Neural progenitor cell (in vitro differentiated cells): ENCODE measurements around the gene PEX7. TPM values are rescaled to one million over a fixed set of nuclear protein-coding genes. Genes with fewer than 3 reads are reported as not detected.
A peak's percentile ranks its signal among the peaks of the same experiment; 100 is the strongest.

Experiments used
- DNase-seq: peaks from one replicate; pipeline ENCODE4 v3.0.0-alpha.2; 2016; ENCODE audit warnings: low spot score
- H2AFZ ChIP-seq: fragments of 200-600 bp; sonication (generic); replicated peaks from 2 replicates; pipeline ENCODE4 v1.6.1; 2016; ENCODE audit warnings: antibody characterized with exemption
- H3F3A ChIP-seq: fragments of 200-600 bp; sonication (generic); 2 replicates; pipeline ENCODE4 v1.6.1; 2016; ENCODE audit warnings: antibody characterized with exemption, low read depth
- H3K27ac ChIP-seq: fragments of 200-600 bp; sonication (generic); 2 replicates; pipeline ENCODE4 v1.5.1; 2016; ENCODE audit warnings: mild to moderate bottlenecking
- H3K27me3 ChIP-seq: fragments of 200-600 bp; sonication (generic); 2 replicates; pipeline ENCODE4 v1.6.1; 2016; ENCODE audit warnings: mild to moderate bottlenecking, moderate library complexity
- H3K36me3 ChIP-seq: fragments of 200-600 bp; sonication (generic); 2 replicates; pipeline ENCODE4 v1.5.1; 2016
- H3K4me1 ChIP-seq: fragments of 200-600 bp; sonication (generic); 2 replicates; pipeline ENCODE4 v1.6.1; 2016; ENCODE audit warnings: mixed run types
- H3K4me2 ChIP-seq: fragments of 200-600 bp; sonication (generic); 2 replicates; pipeline ENCODE4 v1.6.1; 2016
- H3K4me3 ChIP-seq: fragments of 200-600 bp; sonication (generic); 2 replicates; pipeline ENCODE4 v1.5.1; 2016
- H3K79me2 ChIP-seq: fragments of 200-600 bp; sonication (generic); 2 replicates; pipeline ENCODE4 v1.6.1; 2016; ENCODE audit warnings: low read depth
- H3K9ac ChIP-seq: fragments of 200-600 bp; sonication (generic); 2 replicates; pipeline ENCODE4 v1.6.1; 2016
- H3K9me3 ChIP-seq: fragments of 200-600 bp; sonication (generic); 2 replicates; pipeline ENCODE4 v1.5.1; 2016; ENCODE audit warnings: low read depth
- H4K20me1 ChIP-seq: fragments of 200-600 bp; sonication (generic); 2 replicates; pipeline ENCODE4 v1.6.1; 2016; ENCODE audit warnings: low read depth
- H3K27ac Mint-ChIP-seq: 3 replicates; pipeline ENCODE4 v1.8.0; 2021; ENCODE audit warnings: mixed read lengths
- H3K27me3 Mint-ChIP-seq: 2 replicates; pipeline ENCODE4 v1.8.0; 2022; ENCODE audit warnings: low read depth, mild to moderate bottlenecking, inconsistent platforms, moderate library complexity, mixed read lengths; ENCODE audit not compliant: insufficient read depth
- H3K36me3 Mint-ChIP-seq: 3 replicates; pipeline ENCODE4 v1.8.0; 2021; ENCODE audit warnings: mixed read lengths
- H3K4me1 Mint-ChIP-seq: 3 replicates; pipeline ENCODE4 v1.8.0; 2021; ENCODE audit warnings: mixed read lengths
- H3K4me3 Mint-ChIP-seq: 3 replicates; pipeline ENCODE4 v1.8.0; 2021; ENCODE audit warnings: mild to moderate bottlenecking, moderate library complexity, mixed read lengths
- H3K9me3 Mint-ChIP-seq: 3 replicates; pipeline ENCODE4 v1.8.0; 2020; ENCODE audit warnings: mixed read lengths
- CTCF ChIP-seq: fragments of 200-600 bp; sonication (generic); IDR thresholded peaks from 2 replicates; pipeline ENCODE4 v1.5.1; 2017; ENCODE audit warnings: antibody characterized with exemption, mild to moderate bottlenecking
- EZH2 ChIP-seq: fragments of 200-600 bp; sonication (generic); IDR thresholded peaks from 2 replicates; pipeline ENCODE4 v1.6.1; 2017; ENCODE audit warnings: antibody characterized with exemption, mild to moderate bottlenecking, moderate library complexity
- EZH2phosphoT487 ChIP-seq: fragments of 200-600 bp; sonication (generic); IDR thresholded peaks from 2 replicates; pipeline ENCODE4 v1.6.1; 2017; ENCODE audit warnings: antibody characterized with exemption
- total RNA-seq: library from RNA; depleted of rRNA; stranded (reverse); fragments of >200 nt; gene quantifications from 2 replicates; pipeline ENCODE4 v1.2.3, GENCODE V29; 2015; ENCODE audit warnings: low replicate concordance

PEX7 gene
- total RNA-seq, 1 donor from 2014 or later = 16.9 TPM

DNA sequence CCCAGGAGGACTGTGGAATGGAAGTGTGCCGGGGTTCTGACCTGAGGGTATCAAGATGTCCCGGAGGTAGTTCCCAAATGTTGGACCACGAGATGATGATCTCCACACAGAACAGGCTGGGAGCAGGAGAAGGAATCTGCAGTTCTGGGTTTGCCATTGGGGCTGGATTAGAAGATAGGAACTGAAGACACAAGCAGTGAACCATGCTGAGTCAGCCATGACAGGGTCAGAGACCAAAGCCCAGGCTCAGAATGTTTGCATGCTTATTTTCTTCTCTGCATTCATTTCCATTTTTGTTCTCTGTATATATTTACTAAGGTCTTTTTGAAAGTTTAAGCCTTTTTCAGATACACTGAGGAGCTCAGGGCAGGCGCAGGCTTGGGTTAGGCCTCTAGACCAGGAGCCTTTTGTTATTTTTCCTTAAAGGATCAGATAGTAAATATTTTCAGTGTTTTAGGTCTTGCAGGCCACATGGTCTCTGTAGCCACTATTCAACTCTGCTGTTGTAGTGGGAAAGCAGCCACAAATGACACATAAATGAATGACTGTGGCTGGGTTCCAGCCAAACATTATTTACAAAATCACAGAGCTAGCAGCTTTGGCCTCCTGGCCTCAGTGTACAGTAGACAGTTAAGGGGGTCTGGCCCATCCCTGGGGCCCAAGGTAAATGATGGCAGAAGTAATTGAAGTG is 128.2 kb downstream of the PEX7 start:
- H4K20me1 ChIP-seq = no peaks in the 10 kb centered on the region
- H3K36me3 Mint-ChIP-seq = no peaks in the 10 kb centered on the region
- H3K4me3 Mint-ChIP-seq = no peak overlapping the region
- H3K79me2 ChIP-seq = no peaks in the 10 kb centered on the region
- peaks cover 3% of the 10 kb centered on the region for H3K27me3 Mint-ChIP-seq
- peaks cover 15% of the 10 kb centered on the region for H3K4me1 ChIP-seq
- H3K36me3 ChIP-seq = no peaks in the 10 kb centered on the region
- H3K9me3 ChIP-seq = no peaks in the 10 kb centered on the region
- no peak overlapping the region for H3K27ac ChIP-seq
- TF ChIP-seq EZH2phosphoT487 (no peak), CTCF (no peak), EZH2 (no peak)
- H3K9ac ChIP-seq = no peak overlapping the region
- H2AFZ ChIP-seq = peak overlapping the region; percentile 26
- no peak overlapping the region for H3K27ac Mint-ChIP-seq
- H3K4me2 ChIP-seq = no peak overlapping the region
- H3F3A ChIP-seq = no peaks in the 10 kb centered on the region
- peaks cover 5% of the 10 kb centered on the region for H3K9me3 Mint-ChIP-seq
- DNase-seq = no peak
- H3K27me3 ChIP-seq = no peaks in the 10 kb centered on the region
- H3K4me3 ChIP-seq = no peak overlapping the region
- peaks cover 9% of the 10 kb centered on the region for H3K4me1 Mint-ChIP-seq

- Histone ChIP-seq H3K27ac (no peak overlapping the region), H3K79me2 (no peaks in the 10 kb centered on the region), H3K4me1 (peaks cover 10% of the 10 kb centered on the region), H3K36me3 (no peaks in the 10 kb centered on the region), H3K9ac (no peak overlapping the region), H3K4me3 (no peak overlapping the region), H3F3A (peaks cover 10% of the 10 kb centered on the region), H3K27me3 (no peaks in the 10 kb centered on the region), H3K4me2 (no peak overlapping the region), H2AFZ (no peak overlapping the region), H3K9me3 (no peaks in the 10 kb centered on the region), H4K20me1 (no peaks in the 10 kb centered on the region)
- Mint-ChIP-seq H3K27ac (no peak overlapping the region), H3K27me3 (peaks cover 7% of the 10 kb centered on the region), H3K4me3 (no peak overlapping the region), H3K36me3 (no peaks in the 10 kb centered on the region), H3K4me1 (peaks cover 12% of the 10 kb centered on the region), H3K9me3 (peaks cover 3% of the 10 kb centered on the region)
- no peak for DNase-seq
- TF ChIP-seq EZH2phosphoT487 = no peak
- TF ChIP-seq EZH2 = no peak
- no peak for TF ChIP-seq CTCF
Measured at GRCh38 chr6:136952714-136953260, 130.4 kb downstream of the PEX7 start.

DNA sequence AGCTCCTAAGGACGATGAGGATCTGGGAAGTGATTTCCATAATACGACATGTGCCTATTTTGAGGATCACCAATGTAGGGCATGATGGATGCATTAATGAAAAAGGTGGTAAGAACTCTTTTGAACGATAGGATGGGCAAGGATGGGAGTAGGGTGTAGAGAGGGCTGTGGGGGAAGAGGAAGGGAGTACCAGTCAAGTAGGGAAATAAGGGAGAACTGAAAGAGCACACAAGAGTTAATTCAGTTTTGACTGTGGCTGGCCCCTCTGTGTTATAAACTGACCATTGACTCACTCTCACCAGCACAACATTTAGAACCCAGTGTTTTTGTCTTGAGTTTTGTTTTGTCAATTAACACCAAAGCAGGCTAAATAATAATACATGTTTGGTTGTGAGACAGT is 132.7 kb downstream of the PEX7 start:
- H3K9me3 ChIP-seq = no peaks in the 10 kb centered on the region
- H3K27ac ChIP-seq = no peak overlapping the region
- TF ChIP-seq EZH2phosphoT487 = no peak
- no peak for TF ChIP-seq EZH2
- TF ChIP-seq CTCF = no peak
- Mint-ChIP-seq H3K27ac (no peak overlapping the region), H3K4me1 (peaks cover 27% of the 10 kb centered on the region), H3K9me3 (no peaks in the 10 kb centered on the region), H3K4me3 (no peak overlapping the region), H3K36me3 (no peaks in the 10 kb centered on the region), H3K27me3 (peaks cover 4% of the 10 kb centered on the region)
- H3K27me3 ChIP-seq = no peaks in the 10 kb centered on the region
- H3K4me1 ChIP-seq = peaks cover 10% of the 10 kb centered on the region
- H3K4me3 ChIP-seq = no peak overlapping the region
- H3K4me2 ChIP-seq = no peak overlapping the region
- H3K9ac ChIP-seq = no peak overlapping the region
- DNase-seq = no peak
- H2AFZ ChIP-seq = peak overlapping the region; percentile 42
- H3F3A ChIP-seq = peaks cover 10% of the 10 kb centered on the region
- no peaks in the 10 kb centered on the region for H4K20me1 ChIP-seq
- no peaks in the 10 kb centered on the region for H3K79me2 ChIP-seq
- H3K36me3 ChIP-seq = no peaks in the 10 kb centered on the region
